Endodermal cell (in vitro differentiated cells): ENCODE measurements around the gene MTR. TPM values are rescaled to one million over a fixed set of nuclear protein-coding genes. Genes with fewer than 3 reads are reported as not detected.

Experiments
- DNase-seq: peaks from one replicate; pipeline ENCODE4 v3.0.0-alpha.2; 2017
- H3K27ac ChIP-seq: 2 replicates; pipeline ENCODE4 v1.5.1; 2013; ENCODE audit warnings: mild to moderate bottlenecking, low read depth, low read length, moderate library complexity
- H3K27me3 ChIP-seq: 2 replicates; pipeline ENCODE4 v1.6.1; 2013; ENCODE audit warnings: mild to moderate bottlenecking, low read length, moderate library complexity; ENCODE audit not compliant: insufficient read depth, control insufficient read depth, poor library complexity, severe bottlenecking
- H3K36me3 ChIP-seq: 2 replicates; pipeline ENCODE4 v1.7.0; 2013; ENCODE audit warnings: mild to moderate bottlenecking, low read length, moderate library complexity; ENCODE audit not compliant: control insufficient read depth, insufficient read depth
- H3K4me1 ChIP-seq: one replicate; pipeline ENCODE4 v1.7.0; 2013; ENCODE audit warnings: low read length; ENCODE audit not compliant: control insufficient read depth, insufficient read depth
- H3K4me3 ChIP-seq: 2 replicates; pipeline ENCODE4 v1.5.1; 2013; ENCODE audit warnings: mild to moderate bottlenecking, low read length, moderate library complexity
- H3K9ac ChIP-seq: 2 replicates; pipeline ENCODE4 v1.6.1; 2013; ENCODE audit warnings: mild to moderate bottlenecking, low read length, moderate library complexity; ENCODE audit not compliant: poor library complexity, severe bottlenecking; ENCODE audit errors: extremely low read depth
- H3K9me3 ChIP-seq: 2 replicates; pipeline ENCODE4 v1.6.1; 2013; ENCODE audit warnings: mild to moderate bottlenecking, low read length, moderate library complexity; ENCODE audit not compliant: control insufficient read depth
- H3K27ac Mint-ChIP-seq: 2 replicates; pipeline ENCODE4 v1.8.0; 2020; ENCODE audit warnings: mixed read lengths
- H3K27me3 Mint-ChIP-seq: 2 replicates; pipeline ENCODE4 v1.8.0; 2021; ENCODE audit warnings: mild to moderate bottlenecking, mixed read lengths; ENCODE audit not compliant: insufficient read depth
- H3K36me3 Mint-ChIP-seq: 2 replicates; pipeline ENCODE4 v1.8.0; 2020; ENCODE audit warnings: low read depth, mixed read lengths
- H3K4me1 Mint-ChIP-seq: 2 replicates; pipeline ENCODE4 v1.8.0; 2020; ENCODE audit warnings: mixed read lengths
- H3K4me3 Mint-ChIP-seq: 2 replicates; pipeline ENCODE4 v1.8.0; 2020; ENCODE audit warnings: mild to moderate bottlenecking, moderate library complexity, mixed read lengths
- H3K9me3 Mint-ChIP-seq: 2 replicates; pipeline ENCODE4 v1.8.0; 2020; ENCODE audit warnings: mild to moderate bottlenecking, mixed read lengths
- CTCF ChIP-seq: fragments of 200-600 bp; sonication (generic); conservative IDR thresholded peaks from 2 replicates; pipeline ENCODE4 v1.5.0; 2021; ENCODE audit warnings: antibody characterized with exemption, mild to moderate bottlenecking
- WGBS, 2 experiments: methylation state at CpG; one replicate each; pipeline versions ENCODE4 v1.1.5 to v1.1.7; 2013; ENCODE audit warnings: missing lambda C conversion rate in 2 of 2, mixed read lengths in 1 of 2; ENCODE audit not compliant: insufficient coverage in 1 of 2, insufficient read length in 1 of 2; 5-methylcytosine and 5-hydroxymethylcytosine counted together
- total RNA-seq, 2 donors: library from RNA; stranded (reverse); fragmentation: NEBNext Ultra II Directional in 1 of 2; extraction: Animal tissue kit (Norgen Biotek cat#: 25700) in 1 of 2; gene quantifications; 2 replicates in 1 of 2; 3 replicates in 1 of 2; pipeline ENCODE4 v1.2.1, GENCODE V29; 2021

Gene MTR
- total RNA-seq, 2 donors from 2014 or later = 28.5 to 29.5 TPM

GRCh38 chr1:236786453-236786852 is 8.6 kb upstream of the MTR start:
- H3K9ac ChIP-seq = no peak overlapping the region
- no peaks in the 10 kb centered on the region for H3K4me1 ChIP-seq
- Mint-ChIP-seq H3K27me3 (peaks cover 10% of the 10 kb centered on the region), H3K4me3 (no peak overlapping the region), H3K27ac (no peak overlapping the region), H3K36me3 (no peaks in the 10 kb centered on the region), H3K9me3 (no peaks in the 10 kb centered on the region), H3K4me1 (peaks cover 4% of the 10 kb centered on the region)
- H3K36me3 ChIP-seq = no peaks in the 10 kb centered on the region
- no peak overlapping the region for H3K4me3 ChIP-seq
- peaks cover 2% of the 10 kb centered on the region for H3K27me3 ChIP-seq
- no peak overlapping the region for H3K27ac ChIP-seq
- WGBS, 2 experiments = 93% methylated on average over 5 to 16 of the region's 16 CpGs
- DNase-seq = peak; percentile 40
- TF ChIP-seq CTCF = no peak
- H3K9me3 ChIP-seq = no peaks in the 10 kb centered on the region

- H3K27me3 ChIP-seq = peaks cover 15% of the 10 kb centered on the region
- WGBS, 2 experiments = 27 to 32% methylated on average over 3 to 7 of the region's 11 CpGs
- H3K4me3 ChIP-seq = peak overlapping the region; percentile 81
- no peak for DNase-seq
- Mint-ChIP-seq H3K4me3 (peak overlapping the region; percentile 93), H3K36me3 (no peaks in the 10 kb centered on the region), H3K4me1 (peaks cover 15% of the 10 kb centered on the region), H3K27ac (peak overlapping the region; percentile 92), H3K9me3 (no peaks in the 10 kb centered on the region), H3K27me3 (peaks cover 17% of the 10 kb centered on the region)
- H3K27ac ChIP-seq = no peak overlapping the region
- TF ChIP-seq CTCF = no peak
- peak overlapping the region; percentile 36 for H3K9ac ChIP-seq
- H3K36me3 ChIP-seq = no peaks in the 10 kb centered on the region
- no peaks in the 10 kb centered on the region for H3K4me1 ChIP-seq
- H3K9me3 ChIP-seq = no peaks in the 10 kb centered on the region
Observed at GRCh38 chr1:236794585-236795034, 482 bp upstream of the MTR start.

GRCh38 chr1:236795757-236796667 is 920 bp downstream of the MTR start:
- Mint-ChIP-seq H3K4me3 (peak overlapping the region; percentile 93), H3K4me1 (peaks cover 18% of the 10 kb centered on the region), H3K27ac (peak overlapping the region; percentile 92), H3K27me3 (peaks cover 15% of the 10 kb centered on the region), H3K36me3 (no peaks in the 10 kb centered on the region), H3K9me3 (no peaks in the 10 kb centered on the region)
- H3K9ac ChIP-seq = peak overlapping the region; percentile 67
- no peaks in the 10 kb centered on the region for H3K4me1 ChIP-seq
- DNase-seq = peak; percentile 47
- no peaks in the 10 kb centered on the region for H3K9me3 ChIP-seq
- no peak for TF ChIP-seq CTCF
- 8 to 9% methylated on average over 21 to 41 of the region's 41 CpGs for WGBS, 2 experiments
- no peak overlapping the region for H3K27ac ChIP-seq
- H3K36me3 ChIP-seq = no peaks in the 10 kb centered on the region
- H3K27me3 ChIP-seq = peaks cover 15% of the 10 kb centered on the region
- peak overlapping the region; percentile 81 for H3K4me3 ChIP-seq
